GM23338 (cell line): ENCODE measurements around the gene TBC1D9. TPM values are rescaled to one million over a fixed set of nuclear protein-coding genes. Genes with fewer than 3 reads are reported as not detected.

ENCODE experiments used
- ATAC-seq: fragments of 200-7000 bp; cut with Tn5 transposase; 3 replicates; pipeline ENCODE4 v1.9.1; 2020
- DNase-seq: peaks from one replicate; pipeline ENCODE4 v3.0.0-alpha.2; 2015; ENCODE audit warnings: low spot score
- H2AFZ ChIP-seq: fragments of 200-600 bp; sonication (generic); 2 replicates; pipeline ENCODE4 v1.8.0; 2016; ENCODE audit warnings: antibody characterized with exemption, mild to moderate bottlenecking, moderate library complexity
- H3F3A ChIP-seq: fragments of 200-600 bp; sonication (generic); replicated peaks from 2 replicates; pipeline ENCODE4 v1.8.0; 2017; ENCODE audit warnings: antibody characterized with exemption, mixed run types, low read depth
- H3K27ac ChIP-seq: fragments of 200-600 bp; sonication (generic); 2 replicates; pipeline ENCODE4 v1.6.1; 2016; ENCODE audit warnings: low read depth
- H3K27me3 ChIP-seq: fragments of 200-600 bp; sonication (generic); 2 replicates; pipeline ENCODE4 v1.8.0; 2016; ENCODE audit warnings: mild to moderate bottlenecking, mixed run types, moderate library complexity; ENCODE audit not compliant: insufficient read depth
- H3K36me3 ChIP-seq: fragments of 200-600 bp; sonication (generic); 2 replicates; pipeline ENCODE4 v1.8.0; 2016; ENCODE audit warnings: mild to moderate bottlenecking; ENCODE audit not compliant: insufficient read depth
- H3K4me1 ChIP-seq: fragments of 200-600 bp; sonication (generic); 2 replicates; pipeline ENCODE4 v1.8.0; 2016; ENCODE audit warnings: mild to moderate bottlenecking, moderate library complexity; ENCODE audit not compliant: insufficient read depth
- H3K4me2 ChIP-seq: fragments of 200-600 bp; sonication (generic); 2 replicates; pipeline ENCODE4 v1.7.1; 2017; ENCODE audit warnings: mixed run types
- H3K4me3 ChIP-seq: fragments of 200-600 bp; sonication (generic); 2 replicates; pipeline ENCODE4 v1.6.1; 2016; ENCODE audit warnings: mixed run types
- H3K79me2 ChIP-seq: fragments of 200-600 bp; sonication (generic); replicated peaks from 2 replicates; pipeline ENCODE4 v1.8.0; 2017; ENCODE audit warnings: mild to moderate bottlenecking; ENCODE audit not compliant: insufficient read depth
- H3K9me2 ChIP-seq: fragments of 200-600 bp; sonication (generic); 2 replicates; pipeline ENCODE4 v1.8.0; 2017; ENCODE audit not compliant: insufficient read depth
- H4K20me1 ChIP-seq: fragments of 200-600 bp; sonication (generic); replicated peaks from 2 replicates; pipeline ENCODE4 v1.8.0; 2017; ENCODE audit warnings: mild to moderate bottlenecking; ENCODE audit not compliant: insufficient read depth
- H3K27ac Mint-ChIP-seq: 2 replicates; pipeline ENCODE4 v1.8.0; 2020; ENCODE audit warnings: inconsistent platforms, mild to moderate bottlenecking, moderate library complexity, mixed read lengths
- H3K27me3 Mint-ChIP-seq: 3 replicates; pipeline ENCODE4 v1.8.0; 2022; ENCODE audit warnings: low read depth, mild to moderate bottlenecking, moderate library complexity, mixed read lengths, inconsistent platforms; ENCODE audit not compliant: insufficient read depth, poor library complexity
- H3K36me3 Mint-ChIP-seq: 3 replicates; pipeline ENCODE4 v1.8.0; 2021; ENCODE audit warnings: low read depth, mild to moderate bottlenecking, inconsistent platforms, moderate library complexity, mixed read lengths
- H3K4me1 Mint-ChIP-seq: 3 replicates; pipeline ENCODE4 v1.8.0; 2020; ENCODE audit warnings: mild to moderate bottlenecking, inconsistent platforms, mixed read lengths
- H3K4me3 Mint-ChIP-seq: 3 replicates; pipeline ENCODE4 v1.8.0; 2021; ENCODE audit warnings: moderate library complexity, mild to moderate bottlenecking, inconsistent platforms, mixed read lengths
- H3K9me3 Mint-ChIP-seq: 3 replicates; pipeline ENCODE4 v1.8.0; 2020; ENCODE audit warnings: moderate library complexity, mild to moderate bottlenecking, inconsistent platforms, mixed read lengths
- CREB1 ChIP-seq: fragments of 250-450 bp; sonication (Bioruptor Pico); IDR thresholded peaks from 2 replicates; pipeline ENCODE4 v1.5.0; 2020; ENCODE audit warnings: low read depth, mild to moderate bottlenecking, moderate library complexity
- CTCF ChIP-seq, 2 experiments: fragments of 200-600 bp in 1 of 2; sonication (generic) in 1 of 2; conservative IDR thresholded peaks; 2 replicates each; pipeline versions ENCODE4 v1.5.1 to v1.6.1; 2016 to 2017; ENCODE audit warnings: antibody characterized with exemption in 2 of 2, low read depth in 2 of 2, mild to moderate bottlenecking in 2 of 2, moderate library complexity in 1 of 2
- ETS1 ChIP-seq: IDR thresholded peaks from 2 replicates; pipeline ENCODE4 v1.6.1; 2016; ENCODE audit warnings: antibody characterized with exemption
- EZH2 ChIP-seq: fragments of 200-600 bp; sonication (generic); IDR thresholded peaks from one replicate; pipeline ENCODE4 v1.8.0; 2017; ENCODE audit warnings: antibody characterized with exemption, mild to moderate bottlenecking, low read depth; ENCODE audit not compliant: unreplicated experiment
- EZH2phosphoT487 ChIP-seq: fragments of 200-600 bp; sonication (generic); IDR thresholded peaks from one replicate; pipeline ENCODE4 v1.8.1; 2018; ENCODE audit warnings: antibody characterized with exemption; ENCODE audit not compliant: unreplicated experiment
- JUNB ChIP-seq: IDR thresholded peaks from one replicate; pipeline ENCODE4 v1.6.1; 2016; ENCODE audit warnings: antibody characterized with exemption; ENCODE audit not compliant: unreplicated experiment
- NANOG ChIP-seq: IDR thresholded peaks from 2 replicates; pipeline ENCODE4 v1.6.1; 2016; ENCODE audit warnings: antibody characterized with exemption, borderline replicate concordance
- POLR2AphosphoS5 ChIP-seq: IDR thresholded peaks from 2 replicates; pipeline ENCODE4 v1.6.1; 2016; ENCODE audit warnings: antibody characterized with exemption, low read depth
- REST ChIP-seq: IDR thresholded peaks from one replicate; pipeline ENCODE4 v1.6.1; 2018; ENCODE audit warnings: antibody characterized with exemption; ENCODE audit not compliant: unreplicated experiment
- STAT1 ChIP-seq: IDR thresholded peaks from one replicate; pipeline ENCODE4 v1.6.1; 2016; ENCODE audit warnings: antibody characterized with exemption; ENCODE audit not compliant: unreplicated experiment
- ZNF114 ChIP-seq: fragments of 250-450 bp; sonication (Bioruptor Pico); IDR thresholded peaks from 2 replicates; pipeline ENCODE4 v1.5.0; 2020; ENCODE audit warnings: mild to moderate bottlenecking, moderate library complexity
- ZNF331 ChIP-seq: fragments of 250-450 bp; sonication (Bioruptor Pico); IDR thresholded peaks from 2 replicates; pipeline ENCODE4 v1.5.0; 2020; ENCODE audit warnings: low read depth, mild to moderate bottlenecking, moderate library complexity
- ZNF462 ChIP-seq: fragments of 250-450 bp; sonication (Bioruptor Pico); IDR thresholded peaks from 2 replicates; pipeline ENCODE4 v1.5.0; 2020; ENCODE audit warnings: mild to moderate bottlenecking, moderate library complexity
- polyA plus RNA-seq: library from polyadenylated mRNA; unstranded; fragments of >200 nt; fragmentation: Nextera tagmentation; extraction: Ambion mirVana; gene quantifications from 2 replicates; pipeline ENCODE4 v1.2.1, GENCODE V29; 2016
- total RNA-seq: library from RNA; depleted of rRNA; stranded (reverse); fragments of >200 nt; shearing (Covaris generic); gene quantifications from 2 replicates; pipeline ENCODE4 v1.2.3, GENCODE V29; 2014

Gene TBC1D9
- total and polyA plus RNA-seq, 2 experiments from 2014 or later = 0.03 to 0.56 TPM

- ATAC-seq = no peak
- TF ChIP-seq ZNF114 (CRISPR knock-in tag) (no peak), CTCF (conservative IDR thresholded peaks at IDR 0.05; ENCODE audit: low read depth in 2 of 2) (no peak), REST (no peak), NANOG (no peak), ETS1 (no peak), JUNB (no peak), POLR2AphosphoS5 (no peak), ZNF462 (CRISPR knock-in tag) (no peak), ZNF331 (CRISPR knock-in tag) (no peak), EZH2 (no peak), EZH2phosphoT487 (no peak), STAT1 (no peak), CREB1 (CRISPR knock-in tag) (no peak)
- H3K4me1 ChIP-seq = peaks cover 10% of the 10 kb centered on the region
- Mint-ChIP-seq H3K27ac (no peak overlapping the region), H3K4me3 (no peak overlapping the region), H3K27me3 (no peaks in the 10 kb centered on the region), H3K9me3 (no peaks in the 10 kb centered on the region), H3K4me1 (peaks cover 5% of the 10 kb centered on the region), H3K36me3 (no peaks in the 10 kb centered on the region)
- H3K27ac ChIP-seq = no peak overlapping the region
- H3K4me3 ChIP-seq = no peak overlapping the region
- no peak overlapping the region for H2AFZ ChIP-seq
- peaks cover 5% of the 10 kb centered on the region; the same call in 1 of the 2 replicates for H3K9me2 ChIP-seq
- H4K20me1 ChIP-seq = no peaks in the 10 kb centered on the region
- no peak for DNase-seq
- no peak overlapping the region for H3K4me2 ChIP-seq
- H3K27me3 ChIP-seq = no peaks in the 10 kb centered on the region
- no peaks in the 10 kb centered on the region for H3K79me2 ChIP-seq
- no peaks in the 10 kb centered on the region for H3K36me3 ChIP-seq
- H3F3A ChIP-seq = no peaks in the 10 kb centered on the region
Observed at GRCh38 chr4:140612357-140612756, 143.8 kb downstream of the TBC1D9 start.
